IMR-90 (cell line): ENCODE results near the gene OTUD6A. TPM values are rescaled to one million over a fixed set of nuclear protein-coding genes. Genes with fewer than 3 reads are reported as not detected.

Experiments used
- ATAC-seq: fragments of 200-7000 bp; cut with Tn5 transposase; 2 replicates; pipeline ENCODE4 v1.9.1; 2020; ENCODE audit warnings: low read depth, mild to moderate bottlenecking, moderate library complexity
- BruUV-seq: library from RNA; stranded (reverse); fragments of 400-500 nt; replicated peaks from 2 replicates; lab custom pipeline; 2021; lab: Mats Ljungman, UMichigan
- CTCF ChIA-PET: fragments of 300-600 bp; formaldehyde crosslinking; extraction: SDS; loops from one replicate; lab custom pipeline; 2021; ENCODE audit warnings: antibody characterized with exemption; lab: Yijun Ruan, JAX
- POLR2A ChIA-PET: fragments of 300-600 bp; sonication (Branson Sonifier 250); formaldehyde crosslinking; loops from one replicate; lab custom pipeline; 2022; ENCODE audit warnings: antibody characterized with exemption; ENCODE audit not compliant: unreplicated experiment; lab: Charles Lee
- DNase-seq: peaks from one replicate; pipeline ENCODE4 v3.0.0; 2013
- H2AFZ ChIP-seq: replicated peaks from 2 replicates; pipeline ENCODE3; 2013; ENCODE audit warnings: low read length, mild to moderate bottlenecking; ENCODE audit not compliant: poor library complexity
- H2AK5ac ChIP-seq: 2 replicates; pipeline ENCODE4 v1.6.1; 2013; ENCODE audit warnings: low read depth, low read length, inconsistent platforms
- H2AK9ac ChIP-seq: replicated peaks from 2 replicates; pipeline ENCODE3; 2013; ENCODE audit warnings: mild to moderate bottlenecking, low read depth, low read length, moderate library complexity; ENCODE audit not compliant: poor library complexity
- H2BK120ac ChIP-seq: 2 replicates; pipeline ENCODE4 v1.6.1; 2013; ENCODE audit warnings: low read depth, low read length, inconsistent platforms
- H2BK15ac ChIP-seq: 3 replicates; pipeline ENCODE4 v1.6.1; 2013; ENCODE audit warnings: low read depth, low read length, inconsistent platforms
- H2BK20ac ChIP-seq: 2 replicates; pipeline ENCODE4 v1.6.1; 2013; ENCODE audit warnings: low read depth, mild to moderate bottlenecking, inconsistent platforms, low read length, moderate library complexity
- H2BK5ac ChIP-seq: 2 replicates; pipeline ENCODE4 v1.6.1; 2013; ENCODE audit warnings: mild to moderate bottlenecking, low read depth, low read length, inconsistent platforms; ENCODE audit not compliant: poor library complexity, severe bottlenecking
- H3K14ac ChIP-seq: replicated peaks from 2 replicates; pipeline ENCODE4 v1.6.1; 2013; ENCODE audit warnings: low read depth, low read length, inconsistent platforms
- H3K18ac ChIP-seq: 2 replicates; pipeline ENCODE4 v1.6.1; 2013; ENCODE audit warnings: low read depth, low read length, control low read depth
- H3K23ac ChIP-seq: 2 replicates; pipeline ENCODE4 v1.6.1; 2013; ENCODE audit warnings: low read depth, low read length, inconsistent platforms
- H3K27ac ChIP-seq: 2 replicates; pipeline ENCODE4 v1.5.1; 2013; ENCODE audit warnings: mild to moderate bottlenecking, control low read depth, low read length; ENCODE audit not compliant: insufficient read depth
- H3K27me3 ChIP-seq: 2 replicates; pipeline ENCODE4 v1.6.1; 2013; ENCODE audit warnings: low read length; ENCODE audit not compliant: control insufficient read depth, insufficient read depth
- H3K36me3 ChIP-seq: 2 replicates; pipeline ENCODE4 v1.6.1; 2013; ENCODE audit warnings: low read length, mixed read lengths; ENCODE audit not compliant: control insufficient read depth, insufficient read depth
- H3K4ac ChIP-seq: 2 replicates; pipeline ENCODE4 v1.6.1; 2013; ENCODE audit warnings: low read depth, low read length, inconsistent platforms
- H3K4me1 ChIP-seq: 2 replicates; pipeline ENCODE4 v1.6.1; 2013; ENCODE audit warnings: low read length, mixed read lengths; ENCODE audit not compliant: control insufficient read depth, insufficient read depth
- H3K4me2 ChIP-seq: 2 replicates; pipeline ENCODE4 v1.6.1; 2013; ENCODE audit warnings: low read depth, mild to moderate bottlenecking, control low read depth, low read length, moderate library complexity
- H3K4me3 ChIP-seq: 2 replicates; pipeline ENCODE4 v1.5.1; 2013; ENCODE audit warnings: low read depth, mild to moderate bottlenecking, control low read depth, low read length, moderate library complexity; ENCODE audit not compliant: insufficient read depth
- H3K56ac ChIP-seq: 2 replicates; pipeline ENCODE4 v1.6.1; 2013; ENCODE audit warnings: low read length, inconsistent platforms; ENCODE audit not compliant: insufficient read depth; ENCODE audit errors: extremely low read depth
- H3K79me1 ChIP-seq, 2 experiments: 2 replicates each; pipeline ENCODE4 v1.6.1; 2013; ENCODE audit warnings: low read length in 2 of 2, inconsistent platforms in 1 of 2, low read depth in 1 of 2
- H3K9ac ChIP-seq: 2 replicates; pipeline ENCODE4 v1.6.1; 2013; ENCODE audit warnings: low read depth, low read length, control low read depth
- H3K9me1 ChIP-seq: 2 replicates; pipeline ENCODE4 v1.6.1; 2013; ENCODE audit warnings: low read length, inconsistent platforms; ENCODE audit not compliant: insufficient read depth
- H3K9me3 ChIP-seq: 2 replicates; pipeline ENCODE4 v1.6.1; 2013; ENCODE audit warnings: low read length; ENCODE audit not compliant: control insufficient read depth, insufficient read depth
- H4K20me1 ChIP-seq: 2 replicates; pipeline ENCODE4 v1.6.1; 2013; ENCODE audit warnings: low read length, inconsistent platforms; ENCODE audit not compliant: insufficient read depth
- H4K5ac ChIP-seq: 2 replicates; pipeline ENCODE4 v1.6.1; 2013; ENCODE audit warnings: mild to moderate bottlenecking, low read depth, low read length, control low read depth
- H4K8ac ChIP-seq, 2 experiments: 2 replicates each; pipeline ENCODE4 v1.6.1; 2013; ENCODE audit warnings: low read depth in 2 of 2, low read length in 2 of 2, control low read depth in 1 of 2, inconsistent platforms in 1 of 2
- H4K91ac ChIP-seq: 2 replicates; pipeline ENCODE4 v1.6.1; 2013; ENCODE audit warnings: low read depth, low read length, inconsistent platforms; ENCODE audit not compliant: insufficient read depth
- CEBPB ChIP-seq: IDR thresholded peaks from 2 replicates; pipeline ENCODE4 v1.6.1; 2012; ENCODE audit warnings: low read depth, low read length, improper control_type of control experiment
- CHD1 ChIP-seq: IDR thresholded peaks from 2 replicates; pipeline ENCODE4 v1.6.1; 2012; ENCODE audit warnings: low read depth, low read length, improper control_type of control experiment
- FOS ChIP-seq: fragments of 150-350 bp; IDR thresholded peaks from 2 replicates; pipeline ENCODE4 v1.6.1; 2016; ENCODE audit warnings: low read depth, low read length
- MAFK ChIP-seq: IDR thresholded peaks from 2 replicates; pipeline ENCODE4 v1.6.1; 2012; ENCODE audit warnings: low read depth, low read length, improper control_type of control experiment
- MAZ ChIP-seq: IDR thresholded peaks from 2 replicates; pipeline ENCODE4 v1.6.1; 2012; ENCODE audit warnings: low read depth, mild to moderate bottlenecking, low read length, improper control_type of control experiment, moderate library complexity, borderline replicate concordance
- MXI1 ChIP-seq: IDR thresholded peaks from 2 replicates; pipeline ENCODE4 v1.6.1; 2012; ENCODE audit warnings: low read depth, mild to moderate bottlenecking, low read length, moderate library complexity, borderline replicate concordance
- NFE2L2 ChIP-seq: fragments of 150-350 bp; IDR thresholded peaks from 2 replicates; pipeline ENCODE4 v1.6.1; 2016; ENCODE audit warnings: low read depth, mild to moderate bottlenecking, low read length
- POLR2A ChIP-seq: IDR thresholded peaks from 2 replicates; pipeline ENCODE4 v1.6.1; 2012; ENCODE audit warnings: mild to moderate bottlenecking, low read depth, low read length
- RAD21 ChIP-seq: IDR thresholded peaks from 2 replicates; pipeline ENCODE4 v1.6.1; 2012; ENCODE audit warnings: low read length, improper control_type of control experiment
- RFX5 ChIP-seq: IDR thresholded peaks from 2 replicates; pipeline ENCODE4 v1.8.0; 2012; ENCODE audit warnings: low read depth, mild to moderate bottlenecking, low read length, moderate library complexity
- SMC3 ChIP-seq: fragments of 150-350 bp; IDR thresholded peaks from 2 replicates; pipeline ENCODE4 v1.6.1; 2016; ENCODE audit warnings: low read depth, mild to moderate bottlenecking, antibody characterized with exemption, low read length, moderate library complexity
- WGBS, 2 experiments: methylation state at CpG; one replicate each; pipeline versions ENCODE4 v1.1.5 to v1.1.7; 2013; ENCODE audit warnings: missing lambda C conversion rate in 2 of 2; ENCODE audit not compliant: insufficient read length in 1 of 2; ENCODE audit errors: extremely low coverage in 2 of 2; 5-methylcytosine and 5-hydroxymethylcytosine counted together
- dilution Hi-C: fragments of 300-500 bp; cut with HindIII; formaldehyde crosslinking; loops from one replicate; pipeline ENCODE4 v1.14.3; 2018; ENCODE audit warnings: low sequenced_read_pairs; ENCODE audit not compliant: unreplicated experiment
- in situ Hi-C: fragments of 300-500 bp; cut with MboI; formaldehyde crosslinking; loops from 3 replicates; pipeline ENCODE4 v1.14.3; 2019; ENCODE audit warnings: low sequenced_read_pairs, inconsistent platforms, mixed read lengths
- intact Hi-C: fragments of 100-400 bp; cut with micrococcal nuclease; formaldehyde crosslinking; loops from 2 replicates; pipeline ENCODE4 v1.10.0; 2022
- polyA plus RNA-seq, 3 experiments: library from polyadenylated mRNA; depleted of rRNA; stranded (reverse); fragments of >200 nt; gene quantifications; 2 replicates each; pipeline ENCODE4 v1.2.3, GENCODE V29; 2012; ENCODE audit warnings: low replicate concordance in 1 of 3
- total RNA-seq: library from RNA; depleted of rRNA; stranded (reverse); fragments of >200 nt; gene quantifications from 2 replicates; pipeline ENCODE4 v1.2.3, GENCODE V29; 2012
- TF ChIP-seq, protein P1 (sequence below): fragments of 150-350 bp; IDR thresholded peaks from 2 replicates; pipeline ENCODE4 v1.6.1; 2017; ENCODE audit warnings: mild to moderate bottlenecking, antibody characterized with exemption, low read length, low read depth

Gene OTUD6A
- total and polyA plus RNA-seq, 2 of the 4 experiments (the other 2 are of a cell fraction) = not detected

DNA sequence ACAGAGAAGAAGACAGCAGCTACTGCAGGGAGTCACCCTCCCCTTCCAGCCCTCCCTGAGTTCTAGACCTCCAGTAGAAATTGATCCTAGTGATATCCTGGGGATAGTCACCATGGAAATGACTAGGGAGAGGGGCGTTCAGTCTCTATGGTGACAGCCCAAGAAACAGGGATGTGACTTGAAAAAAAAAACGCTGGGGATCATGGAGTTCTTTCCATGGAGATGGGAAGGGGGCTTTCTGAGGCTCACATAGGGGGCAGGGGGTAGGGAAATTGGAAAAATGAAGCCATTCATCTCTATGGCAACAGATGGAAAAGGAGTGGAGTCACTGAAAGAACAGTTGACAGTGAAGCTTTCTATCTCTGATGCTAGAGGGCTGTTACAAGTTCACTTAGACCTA is 43.0 kb downstream of the OTUD6A start:
- BruUV-seq = no TSS peak
- Histone ChIP-seq H3K23ac (no peak overlapping the region), H4K8ac (no peak overlapping the region), H3K4ac (no peak overlapping the region), H3K36me3 (no peaks in the 10 kb centered on the region), H4K5ac (no peak overlapping the region), H3K79me1 (no peaks in the 10 kb centered on the region), H2AK9ac (no peak overlapping the region), H3K27ac (no peak overlapping the region), H2BK20ac (no peak overlapping the region), H3K4me3 (no peak overlapping the region), H3K9me3 (no peaks in the 10 kb centered on the region), H2BK15ac (no peak overlapping the region), H2AFZ (no peak overlapping the region), H3K4me2 (no peak overlapping the region), H3K18ac (no peak overlapping the region), H3K4me1 (no peaks in the 10 kb centered on the region), H3K9ac (no peak overlapping the region), H3K27me3 (peaks cover 4% of the 10 kb centered on the region; the same call in 1 of the 2 replicates), H3K14ac (no peak overlapping the region), H3K9me1 (no peaks in the 10 kb centered on the region), H2AK5ac (no peak overlapping the region), H3K56ac (no peak overlapping the region), H2BK5ac (no peak overlapping the region), H4K91ac (no peak overlapping the region), H2BK120ac (no peak overlapping the region), H4K20me1 (no peaks in the 10 kb centered on the region)
- 17% methylated on average over 2 of the region's 2 CpGs; no CpG with 5 or more reads in 1 of the 2 experiments for WGBS, 2 experiments
- ATAC-seq (no peak), DNase-seq (no peak)
- dilution Hi-C loops = no loop called here
- in situ Hi-C loops = no loop called here
- POLR2A ChIA-PET = no interaction called here
- CTCF ChIA-PET = interaction anchor here (1.1 kb wide), 1 partner anchor 32 kb away, joined by 3 read pairs; no protein-coding TSS in a partner anchor
- intact Hi-C loops = no loop called here
- TF ChIP-seq POLR2A = no peak
- no peak for TF ChIP-seq MXI1
- TF ChIP-seq RAD21 = no peak
- TF ChIP-seq SMC3 = no peak
- TF ChIP-seq FOS = no peak
- TF ChIP-seq CEBPB = no peak
- no peak for TF ChIP-seq MAZ
- no peak for TF ChIP-seq NFE2L2
- no peak for TF ChIP-seq RFX5
- TF ChIP-seq MAFK = no peak
- TF ChIP-seq, protein P1, sequence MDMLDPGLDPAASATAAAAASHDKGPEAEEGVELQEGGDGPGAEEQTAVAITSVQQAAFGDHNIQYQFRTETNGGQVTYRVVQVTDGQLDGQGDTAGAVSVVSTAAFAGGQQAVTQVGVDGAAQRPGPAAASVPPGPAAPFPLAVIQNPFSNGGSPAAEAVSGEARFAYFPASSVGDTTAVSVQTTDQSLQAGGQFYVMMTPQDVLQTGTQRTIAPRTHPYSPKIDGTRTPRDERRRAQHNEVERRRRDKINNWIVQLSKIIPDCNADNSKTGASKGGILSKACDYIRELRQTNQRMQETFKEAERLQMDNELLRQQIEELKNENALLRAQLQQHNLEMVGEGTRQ = no peak
- no peak for TF ChIP-seq CHD1
